ACHN (cell line): Measurements from ENCODE around the gene ACSF2.

Experiments
- DNase-seq: peaks from one replicate; pipeline ENCODE4 v3.0.0-alpha.2; 2015
- in situ Hi-C: cut with HindIII; loops from 2 replicates; pipeline ENCODE4 v1.10.0; 2017; ENCODE audit warnings: low sequenced_read_pairs, low pct_ligation_motif_present, low pct_unique_long_range_greater_than_20kb

ACSF2 gene

DNA sequence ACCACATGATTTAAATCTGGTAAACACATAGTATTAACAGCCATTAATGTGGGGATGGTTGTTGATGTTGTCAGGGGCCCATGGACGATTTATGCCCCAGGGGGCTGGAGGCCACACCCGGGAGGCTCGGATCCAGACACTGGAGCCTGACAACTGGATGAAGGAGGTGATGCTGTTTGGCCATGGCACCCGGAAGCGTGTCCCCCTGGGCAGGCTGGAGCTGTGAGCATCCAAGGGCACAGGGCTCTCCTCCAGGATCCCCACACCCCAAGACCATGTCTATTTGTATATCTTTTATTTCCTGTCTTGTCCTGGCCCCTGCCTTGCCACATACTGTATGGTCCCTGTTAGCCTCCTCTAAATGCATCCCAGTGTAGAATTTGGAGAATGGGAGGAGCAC is 57.2 kb downstream of the ACSF2 start:
- in situ Hi-C loops: no loop called here
- no peak for DNase-seq

DNA sequence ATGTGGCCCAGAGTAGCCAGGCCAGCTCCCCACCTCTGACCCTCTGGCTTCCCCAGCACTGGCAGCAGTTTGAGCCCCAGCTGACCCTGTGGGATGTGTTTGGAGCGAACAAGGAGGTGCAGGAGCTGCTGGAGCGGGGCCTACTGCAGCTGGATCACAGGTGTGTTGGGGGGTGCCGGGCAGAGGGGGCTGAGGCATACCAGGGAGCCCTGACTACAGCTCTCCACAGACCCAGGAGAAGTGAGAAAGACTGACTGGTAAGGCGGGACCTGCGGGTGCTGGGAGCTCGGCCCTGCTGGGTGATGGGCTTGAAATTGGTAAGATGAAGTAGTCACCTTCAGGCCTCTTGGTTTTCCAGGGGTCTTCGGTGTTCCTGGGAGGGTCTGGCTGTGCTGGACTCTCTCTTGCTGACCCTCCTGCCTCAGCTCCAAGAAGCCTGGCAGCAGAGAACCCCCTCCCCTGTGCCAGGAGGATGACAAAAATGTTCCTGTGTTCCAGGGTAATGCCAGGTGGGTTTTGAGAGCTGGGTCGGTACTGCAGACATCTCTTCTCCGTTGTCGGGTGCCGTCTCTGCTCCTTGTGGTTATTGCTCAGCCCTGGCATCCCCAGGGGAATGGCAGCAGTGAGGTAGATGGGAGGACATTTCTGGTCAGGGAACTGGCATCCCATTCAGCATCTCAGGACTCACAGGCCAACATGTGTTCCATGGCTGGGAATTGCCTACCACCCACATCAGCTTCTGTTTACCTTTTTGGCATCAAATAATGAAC is 58.6 kb downstream of the ACSF2 start:
- no peak for DNase-seq
- in situ Hi-C loops: no loop called here

GRCh38 chr17:50487213-50488096 is 61.4 kb downstream of the ACSF2 start:
- DNase-seq: peak; percentile 51
- in situ Hi-C loops: no loop called here

DNA sequence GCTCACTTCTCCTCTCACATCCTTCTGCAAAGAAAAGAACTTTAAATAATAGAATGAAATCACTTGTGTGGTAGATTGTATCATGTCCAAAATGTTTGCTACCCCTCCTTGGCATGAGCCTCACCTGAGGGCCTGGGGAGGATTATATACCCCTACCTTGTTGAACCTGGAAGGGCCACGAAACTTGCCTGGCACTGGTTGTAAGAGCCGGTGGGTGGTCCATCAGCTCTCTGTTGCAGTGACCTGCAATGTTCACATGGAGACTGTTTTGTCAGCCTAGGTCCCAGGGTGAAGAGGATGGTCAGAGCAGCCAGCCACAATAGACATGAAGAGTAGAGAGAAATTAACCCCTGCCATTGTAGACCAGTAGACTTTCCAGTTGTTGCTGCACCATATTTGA is 62.9 kb downstream of the ACSF2 start:
- in situ Hi-C loops: no loop called here
- DNase-seq: no peak

DNA sequence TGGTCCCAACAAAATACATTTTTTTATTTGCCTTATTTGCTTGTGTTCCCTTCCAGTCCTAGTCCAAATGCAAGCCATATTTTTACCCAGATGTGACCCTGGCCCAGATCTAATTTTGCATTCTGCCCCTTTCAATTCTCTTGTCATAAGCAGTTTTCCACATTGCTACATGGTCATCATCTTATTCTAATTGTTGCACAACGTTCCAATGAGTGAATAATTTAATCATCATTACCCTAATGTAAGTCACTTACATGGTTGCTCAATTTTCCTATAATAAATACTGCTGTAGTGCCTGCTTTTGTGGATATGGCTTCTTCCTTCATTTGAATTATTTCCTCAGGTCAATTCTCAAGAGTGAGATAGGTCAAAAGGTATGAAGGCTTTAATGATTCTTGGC is 65.5 kb downstream of the ACSF2 start:
- no peak for DNase-seq
- in situ Hi-C loops: no loop called here

DNA sequence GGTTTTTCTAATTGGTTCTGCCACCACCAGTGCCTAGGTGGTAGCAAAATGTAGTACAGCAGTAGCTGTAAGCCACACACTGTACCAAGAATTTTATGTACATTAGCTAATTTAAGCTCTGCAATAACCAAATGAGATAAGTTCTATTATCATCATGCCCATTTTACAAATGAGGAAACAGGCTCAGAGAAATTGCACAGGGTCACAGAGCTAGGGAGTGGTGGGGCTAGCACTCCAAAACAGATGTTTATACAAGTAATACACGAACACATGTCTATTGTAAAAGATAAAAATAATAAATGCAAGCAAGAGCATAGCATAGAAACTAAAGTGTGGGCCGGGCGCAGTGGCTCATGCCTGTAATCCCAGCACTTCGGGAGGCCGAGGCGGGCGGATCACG is 66.2 kb downstream of the ACSF2 start:
- no peak for DNase-seq
- in situ Hi-C loops: no loop called here

DNA sequence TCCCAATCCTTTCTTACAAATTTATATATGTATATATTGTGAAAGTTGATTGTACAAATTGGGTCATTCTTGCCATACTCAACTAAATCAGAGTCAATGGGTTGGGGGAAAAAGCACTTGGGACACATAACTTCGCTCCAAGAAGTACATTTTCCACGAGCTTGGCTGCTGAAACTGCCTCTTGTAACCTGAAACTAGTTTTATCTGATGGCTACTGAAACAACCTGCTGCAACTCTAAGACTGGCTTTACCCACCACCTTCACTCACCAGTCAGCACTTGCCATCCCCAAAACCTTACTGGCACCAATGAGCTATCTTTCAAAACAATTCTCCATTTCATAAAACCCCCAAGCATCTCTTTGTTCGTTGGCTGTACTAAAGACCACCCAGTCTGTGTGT is 67.7 kb downstream of the ACSF2 start:
- in situ Hi-C loops: no loop called here
- no peak for DNase-seq

- in situ Hi-C loops: no loop called here
- DNase-seq: no peak
Observed at GRCh38 chr17:50495217-50495823, 69.3 kb downstream of the ACSF2 start.

DNA sequence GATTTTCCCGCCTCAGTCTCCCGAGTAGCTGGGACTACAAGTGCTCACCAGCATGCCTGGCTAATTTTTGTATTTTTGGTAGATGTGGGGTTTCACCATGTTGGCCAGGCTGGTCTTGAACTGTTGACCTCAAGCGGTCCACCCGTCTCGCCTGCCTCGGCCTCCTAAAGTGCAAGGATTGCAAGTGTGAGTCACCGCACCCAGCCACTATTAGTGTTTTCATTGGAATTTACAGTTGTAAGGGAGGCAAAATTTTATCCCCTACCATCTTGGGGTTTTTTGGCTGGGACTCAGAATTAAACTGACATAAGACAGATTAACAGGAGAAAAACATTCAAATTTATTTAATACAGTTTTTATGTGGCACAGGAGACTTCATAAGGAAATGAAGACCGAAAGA is 69.9 kb downstream of the ACSF2 start:
- DNase-seq: peak; percentile 21
- in situ Hi-C loops: no loop called here

GRCh38 chr17:50498021-50498874 is 72.2 kb downstream of the ACSF2 start:
- in situ Hi-C loops: no loop called here
- peak; percentile 49 for DNase-seq

- no peak for DNase-seq
- in situ Hi-C loops: no loop called here
Observed at GRCh38 chr17:50499270-50499669, 73.3 kb downstream of the ACSF2 start.

- in situ Hi-C loops: no loop called here
- no peak for DNase-seq
Observed at GRCh38 chr17:50499721-50500120, 73.7 kb downstream of the ACSF2 start.

GRCh38 chr17:50501054-50501453 is 75.0 kb downstream of the ACSF2 start:
- DNase-seq: peak; percentile 52

DNA sequence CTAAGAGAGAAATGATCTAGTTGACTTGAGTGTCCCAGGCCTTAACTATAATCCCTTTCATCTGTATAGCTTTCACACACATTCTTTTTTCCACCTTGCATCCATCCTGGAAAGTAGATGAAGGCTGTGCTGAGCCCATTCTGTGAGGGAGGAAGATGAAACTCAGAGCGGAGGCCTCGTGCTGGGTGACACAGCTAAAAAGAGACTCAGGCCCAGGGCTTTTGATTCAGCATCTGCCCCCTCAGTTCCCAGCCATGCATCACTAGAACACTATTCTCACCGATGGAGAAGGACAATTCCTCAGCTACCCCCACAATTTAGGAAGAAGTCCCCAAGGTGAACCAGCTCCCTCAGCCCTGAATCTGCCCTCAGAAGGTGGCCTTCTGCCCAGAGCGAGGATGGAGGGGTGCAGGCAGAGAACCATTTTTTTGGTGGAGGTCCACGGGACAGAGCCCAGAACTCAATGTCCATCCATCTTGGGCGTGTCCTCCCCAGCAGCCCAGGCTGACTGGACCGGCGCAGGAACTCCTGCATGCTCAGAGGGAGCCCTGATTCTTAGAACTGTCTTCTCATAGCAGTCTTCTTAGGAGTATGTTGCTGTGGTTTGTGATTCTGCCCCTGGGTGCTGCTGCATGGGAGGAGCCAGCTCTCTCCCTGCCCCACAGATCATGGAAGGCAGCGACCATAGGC is 76.4 kb downstream of the ACSF2 start:
- in situ Hi-C loops: no loop called here
- DNase-seq: no peak

More at GRCh38 chr17:50501054-50501453, 75.0 kb downstream of the ACSF2 start:
- in situ Hi-C loops: no loop called here

GRCh38 chr17:50505591-50506130 is 79.6 kb downstream of the ACSF2 start:
- in situ Hi-C loops: no loop called here
- DNase-seq: no peak

DNA sequence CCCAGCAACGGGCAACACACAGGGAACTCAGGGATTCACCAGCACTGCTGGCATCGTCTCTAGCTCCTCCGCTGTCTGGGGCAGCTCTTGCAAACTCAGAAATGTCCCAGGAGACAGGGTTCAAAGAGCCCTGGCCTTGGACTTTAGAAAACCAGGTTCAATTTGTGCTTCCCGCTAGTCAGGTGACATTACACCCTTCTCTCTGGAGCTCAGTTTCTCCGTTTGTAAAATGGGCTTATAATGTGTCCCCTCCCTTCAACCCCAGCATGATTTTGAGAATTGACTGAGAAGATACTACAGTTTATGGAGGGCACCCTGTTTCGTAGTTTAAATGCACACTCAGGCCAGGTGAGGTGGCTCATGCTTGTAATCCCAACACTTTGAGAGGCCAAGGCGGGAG is 80.3 kb downstream of the ACSF2 start:
- in situ Hi-C loops: no loop called here
- no peak for DNase-seq

- no peak for DNase-seq
- in situ Hi-C loops: no loop called here
Observed at GRCh38 chr17:50507871-50508572, 82.0 kb downstream of the ACSF2 start, which contains the start of gene MYCBPAP. MYCBPAP (plus strand) TSS chr17:50508439; CDS start chr17:50508675, 236 bp downstream.
